GM19035 (cell line): ENCODE results near the gene COG8.
A peak's percentile ranks its signal among the peaks of the same experiment; 100 is the strongest.

Source experiments
- ATAC-seq: cut with Tn5 transposase; IDR thresholded peaks from one replicate; pipeline ENCODE4 v1.9.1; 2021; ENCODE audit not compliant: unreplicated experiment

Gene COG8

GRCh38 chr16:69348222-69348621, 8.9 kb upstream of the COG8 start:
- ATAC-seq, result no peak

GRCh38 chr16:69346683-69347082, 7.3 kb upstream of the COG8 start:
- no peak for ATAC-seq

GRCh38 chr16:69345923-69346322, 6.6 kb upstream of the COG8 start:
- ATAC-seq, result no peak

GRCh38 chr16:69344171-69344570, 4.8 kb upstream of the COG8 start:
- no peak for ATAC-seq

GRCh38 chr16:69340095-69340644, 806 bp upstream of the COG8 start:
- no peak for ATAC-seq

GRCh38 chr16:69338557-69339288, 641 bp downstream of the COG8 start:
- no peak for ATAC-seq

- ATAC-seq, result no peak
Measured at GRCh38 chr16:69334696-69335095, 4.7 kb downstream of the COG8 start.

- peak; percentile 91 for ATAC-seq
Measured at GRCh38 chr16:69330286-69331109, 8.9 kb downstream of the COG8 start, which contains the start of gene PDF. Gene PDF (minus strand): TSS chr16:69330588. CDS start chr16:69330570, 18 bp downstream.

- peak; percentile 39 for ATAC-seq
Measured at GRCh38 chr16:69329369-69330285, 9.7 kb downstream of the COG8 start.

- ATAC-seq, result no peak
Measured at GRCh38 chr16:69328854-69329316, 10.5 kb downstream of the COG8 start.

- no peak for ATAC-seq
Measured at GRCh38 chr16:69327585-69328310, 11.6 kb downstream of the COG8 start.

GRCh38 chr16:69326172-69326873, 13.0 kb downstream of the COG8 start:
- no peak for ATAC-seq

- ATAC-seq, result no peak
Measured at GRCh38 chr16:69325784-69326171, 13.6 kb downstream of the COG8 start.

- ATAC-seq, result no peak
Measured at GRCh38 chr16:69324585-69325253, 14.6 kb downstream of the COG8 start.

- ATAC-seq, result no peak
Measured at GRCh38 chr16:69324013-69324531, 15.3 kb downstream of the COG8 start.

GRCh38 chr16:69323415-69323814, 15.9 kb downstream of the COG8 start:
- ATAC-seq, result no peak

- ATAC-seq, result no peak
Measured at GRCh38 chr16:69322343-69322742, 17.0 kb downstream of the COG8 start.

GRCh38 chr16:69321080-69321479, 18.3 kb downstream of the COG8 start:
- no peak for ATAC-seq

- ATAC-seq, result no peak
Measured at GRCh38 chr16:69320740-69321073, 18.7 kb downstream of the COG8 start.
